ENCODE data around the gene MYO1G.
"Not testable (repeated sequence)": the region's sequence is repeated elsewhere in the genome, so short reads cannot be mapped to it uniquely, and the experiment has no call there.

MYO1G gene

GRCh38 chr7:45007571-45008328 lies 28.9 kb upstream of the MYO1G start:
- ATAC-seq (ENCODE audit: low read depth) (peak; percentile 60), DNase-seq (ENCODE audit: low spot score in 2 of 2) (no peak)
- H3K9me3 Mint-ChIP-seq = no peaks in the 10 kb centered on the region
- peaks cover 27% of the 10 kb centered on the region for H3K4me1 Mint-ChIP-seq
- H3K27me3 Mint-ChIP-seq = no peaks in the 10 kb centered on the region
- peaks cover 7% of the 10 kb centered on the region for H3K36me3 Mint-ChIP-seq
- H3K27ac Mint-ChIP-seq = peak overlapping the region; percentile 50
- no peak overlapping the region for H3K4me3 Mint-ChIP-seq

DNA sequence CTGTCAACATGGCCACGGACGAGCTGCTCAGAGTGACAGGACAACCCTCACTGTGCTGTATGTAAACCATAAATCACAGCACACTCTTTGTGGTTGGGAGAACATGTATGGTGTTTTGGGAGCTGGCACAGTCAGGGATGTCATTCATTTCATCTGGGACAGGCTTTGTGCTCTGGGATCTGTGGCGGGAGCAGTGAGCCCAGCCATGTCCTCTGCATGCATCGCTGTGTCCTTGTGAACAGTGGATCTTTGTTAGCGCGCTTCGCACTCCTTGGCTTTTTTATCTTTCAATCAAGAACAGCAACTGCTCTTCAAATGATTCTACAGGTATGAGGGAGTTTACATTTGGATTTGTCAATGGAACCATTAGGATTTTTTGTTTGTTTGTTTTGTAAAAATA lies 28.3 kb upstream of the MYO1G start:
- peak overlapping the region; percentile 50 for H3K27ac Mint-ChIP-seq
- H3K4me1 Mint-ChIP-seq = peaks cover 27% of the 10 kb centered on the region
- no peak overlapping the region for H3K4me3 Mint-ChIP-seq
- H3K9me3 Mint-ChIP-seq = no peaks in the 10 kb centered on the region
- ATAC-seq (ENCODE audit: low read depth) = no peak
- DNase-seq (ENCODE audit: low spot score in 2 of 2) = no peak
- no peaks in the 10 kb centered on the region for H3K27me3 Mint-ChIP-seq
- peaks cover 6% of the 10 kb centered on the region for H3K36me3 Mint-ChIP-seq

DNA sequence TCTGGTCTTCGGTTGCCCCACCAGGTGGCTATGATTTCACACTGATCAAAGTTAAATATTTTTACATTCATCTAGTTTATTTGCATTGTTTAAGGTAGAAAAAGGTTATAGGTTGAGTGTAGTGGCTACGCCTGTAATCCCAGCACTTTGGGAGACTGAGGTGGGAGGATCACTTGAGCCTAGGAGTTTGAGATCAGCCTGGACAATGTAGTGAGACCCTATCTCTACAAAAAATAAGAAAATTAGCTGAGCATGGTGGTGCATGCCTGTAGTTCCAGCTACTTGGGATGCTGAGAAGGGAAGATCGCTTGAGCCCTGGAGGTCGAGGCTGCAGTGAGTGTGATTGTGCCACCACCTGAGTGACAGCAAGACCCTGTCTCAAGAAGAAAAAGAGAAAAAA lies 25.0 kb upstream of the MYO1G start:
- ATAC-seq (ENCODE audit: low read depth) (no peak), DNase-seq (ENCODE audit: low spot score in 2 of 2) (no peak)
- Mint-ChIP-seq H3K4me1 (peaks cover 32% of the 10 kb centered on the region), H3K36me3 (peaks cover 6% of the 10 kb centered on the region), H3K27ac (no peak overlapping the region), H3K27me3 (no peaks in the 10 kb centered on the region), H3K9me3 (no peaks in the 10 kb centered on the region), H3K4me3 (no peak overlapping the region)

DNA sequence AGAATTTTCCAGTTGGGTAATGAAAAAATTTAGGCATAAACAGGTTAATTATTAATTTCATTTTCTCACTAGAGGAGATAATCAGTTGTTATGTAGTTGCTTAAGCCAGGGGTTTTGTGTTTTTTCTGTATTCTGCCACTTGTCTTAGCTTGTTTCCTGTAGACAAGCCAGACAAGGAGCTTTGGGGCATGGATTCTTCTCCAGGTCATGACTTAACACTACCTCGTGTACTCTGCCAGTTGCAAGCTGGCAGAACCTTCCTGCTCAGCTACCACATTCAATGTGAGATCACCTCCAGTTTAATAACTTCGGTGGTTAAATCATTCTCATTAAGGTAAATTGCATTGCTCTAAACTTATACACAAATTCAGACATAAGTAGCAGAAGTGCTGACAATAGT lies 23.0 kb upstream of the MYO1G start:
- H3K27ac Mint-ChIP-seq = peak overlapping the region; percentile 80
- no peak for DNase-seq (ENCODE audit: low spot score in 2 of 2)
- H3K9me3 Mint-ChIP-seq = no peaks in the 10 kb centered on the region
- peaks cover 27% of the 10 kb centered on the region for H3K4me1 Mint-ChIP-seq
- no peak overlapping the region for H3K4me3 Mint-ChIP-seq
- no peaks in the 10 kb centered on the region for H3K27me3 Mint-ChIP-seq
- no peak for ATAC-seq (ENCODE audit: low read depth)
- H3K36me3 Mint-ChIP-seq = peaks cover 6% of the 10 kb centered on the region

DNA sequence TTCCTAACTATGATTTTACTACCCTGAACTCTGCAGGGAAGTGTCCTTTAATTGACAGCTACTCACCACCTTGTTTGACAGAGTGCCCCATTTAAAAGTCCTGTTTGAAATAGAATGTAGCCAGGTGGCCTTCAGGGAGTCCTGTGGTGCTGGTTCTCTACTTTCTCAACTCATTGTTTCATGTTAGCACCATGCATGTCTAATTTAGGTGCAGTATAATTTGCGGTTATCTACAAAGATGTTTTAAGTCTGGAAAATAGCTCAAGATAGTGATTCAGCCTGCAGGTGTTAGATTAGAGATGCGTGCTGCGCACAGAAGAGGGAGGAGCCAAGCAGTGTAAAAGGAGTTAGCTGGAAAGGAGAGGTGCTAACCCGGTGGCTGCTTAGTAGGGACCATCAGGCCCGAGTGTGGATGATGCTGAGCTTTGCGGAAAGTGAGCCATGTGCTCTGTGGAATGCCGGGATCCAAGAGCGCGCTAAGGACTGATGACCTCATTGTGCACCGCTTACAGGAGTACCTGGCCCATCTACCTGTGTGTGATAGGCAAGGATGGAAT lies 22.4 kb upstream of the MYO1G start:
- Mint-ChIP-seq H3K36me3 (peaks cover 6% of the 10 kb centered on the region), H3K27me3 (no peaks in the 10 kb centered on the region), H3K9me3 (no peaks in the 10 kb centered on the region), H3K4me3 (peak overlapping the region; percentile 97), H3K27ac (peak overlapping the region; percentile 80), H3K4me1 (peaks cover 32% of the 10 kb centered on the region)
- ATAC-seq (ENCODE audit: low read depth) = peak; percentile 34
- no peak for DNase-seq (ENCODE audit: low spot score in 2 of 2)

- peak within 1 kb of the TSS; percentile 97 for H3K4me3 Mint-ChIP-seq
- no peaks in the 10 kb centered on the region for H3K27me3 Mint-ChIP-seq
- H3K4me1 Mint-ChIP-seq = peaks cover 32% of the 10 kb centered on the region
- no peaks in the 10 kb centered on the region for H3K9me3 Mint-ChIP-seq
- peak within 1 kb of the TSS; percentile 80 for H3K27ac Mint-ChIP-seq
- peaks cover 2% of the 10 kb centered on the region for H3K36me3 Mint-ChIP-seq
- ATAC-seq (ENCODE audit: low read depth) = no peak
- no peak for DNase-seq (ENCODE audit: low spot score in 2 of 2)
These were observed 21.5 kb upstream of the MYO1G start, which contains the start of gene CCM2 for GRCh38 chr7:45000093-45001032. TSS of gene CCM2 (plus strand) at chr7:45000201. CDS start at chr7:45000334, 133 bp downstream.

- ATAC-seq (ENCODE audit: low read depth) (peak; percentile 77), DNase-seq (ENCODE audit: low spot score in 2 of 2) (peak; percentile 95 to 98)
- Mint-ChIP-seq H3K4me1 (peaks cover 38% of the 10 kb centered on the region), H3K36me3 (peaks cover 2% of the 10 kb centered on the region), H3K4me3 (peak overlapping the region; percentile 97), H3K27ac (peak overlapping the region; percentile 80), H3K9me3 (no peaks in the 10 kb centered on the region), H3K27me3 (no peaks in the 10 kb centered on the region)
These were observed 20.7 kb upstream of the MYO1G start for GRCh38 chr7:44999245-45000092.

DNA sequence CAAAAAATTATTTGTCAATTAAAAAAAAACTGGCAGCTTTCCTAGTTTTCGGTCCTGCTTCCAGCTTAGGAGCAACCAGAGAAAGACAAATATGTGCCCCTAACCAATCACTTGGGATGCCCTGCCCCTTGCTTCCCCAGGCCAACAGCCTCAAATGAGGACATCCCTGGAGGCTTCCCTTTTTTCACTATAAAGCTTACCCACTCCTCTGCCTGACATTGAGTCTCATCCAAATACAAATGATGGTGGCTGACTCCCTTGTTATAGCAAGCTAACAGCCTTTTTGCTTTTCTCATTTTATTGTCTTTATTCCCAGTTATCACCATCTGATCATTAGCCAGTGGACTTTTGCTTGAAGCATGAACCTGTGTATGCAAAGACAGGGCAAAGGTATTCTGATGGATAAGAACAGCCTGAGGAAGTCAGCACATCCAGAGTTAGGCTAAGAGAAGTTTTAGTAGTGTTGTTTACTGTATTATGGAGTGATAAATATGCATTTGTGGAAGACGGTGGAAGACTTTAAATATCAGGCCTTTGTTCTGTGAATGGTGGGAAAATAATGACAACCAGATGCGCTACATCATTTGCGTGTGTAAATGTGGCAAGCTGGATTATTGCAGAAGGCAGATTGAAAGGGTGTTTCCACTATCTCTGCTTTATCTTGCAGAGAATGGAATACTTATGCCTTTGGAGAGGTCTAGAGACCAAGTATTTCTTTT lies 19.5 kb upstream of the MYO1G start:
- ATAC-seq (ENCODE audit: low read depth) = no peak
- DNase-seq (ENCODE audit: low spot score in 2 of 2) = no peak
- Mint-ChIP-seq H3K36me3 (peaks cover 2% of the 10 kb centered on the region), H3K4me3 (peak overlapping the region; percentile 55), H3K27me3 (no peaks in the 10 kb centered on the region), H3K27ac (no peak overlapping the region), H3K4me1 (peaks cover 36% of the 10 kb centered on the region), H3K9me3 (no peaks in the 10 kb centered on the region)

GRCh38 chr7:44995555-44996493 lies 17.0 kb upstream of the MYO1G start:
- Mint-ChIP-seq H3K9me3 (no peaks in the 10 kb centered on the region), H3K36me3 (no peaks in the 10 kb centered on the region), H3K27ac (peak overlapping the region; percentile 48), H3K27me3 (no peaks in the 10 kb centered on the region), H3K4me1 (peaks cover 28% of the 10 kb centered on the region), H3K4me3 (peak overlapping the region; percentile 71)
- ATAC-seq (ENCODE audit: low read depth) (no peak), DNase-seq (ENCODE audit: low spot score in 2 of 2) (no peak)

DNA sequence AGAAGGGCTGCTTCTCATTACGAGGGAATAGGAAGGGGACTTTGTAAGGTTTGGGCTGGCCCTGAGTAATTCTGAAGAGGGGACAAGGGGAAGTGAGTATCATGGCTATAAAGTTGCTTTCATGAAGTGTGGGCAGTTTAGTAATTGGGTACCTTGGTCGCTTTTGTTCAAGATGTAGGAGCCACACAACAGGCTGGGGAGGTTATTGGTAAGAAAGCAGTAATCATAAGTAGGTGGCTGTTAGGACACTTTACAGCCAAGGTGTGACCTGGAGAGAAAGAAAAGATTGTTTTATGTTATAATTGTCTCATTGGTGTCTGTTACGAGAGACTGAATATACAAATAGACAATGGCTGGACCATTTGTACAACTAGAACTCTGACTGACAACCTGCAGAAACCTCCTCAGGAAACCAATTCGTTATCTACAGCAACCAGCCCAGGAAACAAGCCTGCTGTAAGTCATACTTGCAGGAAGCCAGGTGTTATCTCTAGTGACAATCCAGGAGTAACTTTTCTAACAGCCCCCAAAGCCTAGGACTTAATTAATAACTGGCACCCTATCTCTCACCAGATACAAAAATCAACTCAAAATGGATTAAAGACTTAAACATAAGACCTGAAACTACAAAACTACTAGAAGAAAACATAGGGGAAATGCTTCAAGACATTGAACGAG lies 16.2 kb upstream of the MYO1G start:
- ATAC-seq (ENCODE audit: low read depth) = no peak
- Mint-ChIP-seq H3K9me3 (no peaks in the 10 kb centered on the region), H3K27ac (peak overlapping the region; percentile 48), H3K4me1 (peaks cover 28% of the 10 kb centered on the region), H3K36me3 (no peaks in the 10 kb centered on the region), H3K27me3 (no peaks in the 10 kb centered on the region), H3K4me3 (peak overlapping the region; percentile 71)
- DNase-seq (ENCODE audit: low spot score in 2 of 2) = no peak

DNA sequence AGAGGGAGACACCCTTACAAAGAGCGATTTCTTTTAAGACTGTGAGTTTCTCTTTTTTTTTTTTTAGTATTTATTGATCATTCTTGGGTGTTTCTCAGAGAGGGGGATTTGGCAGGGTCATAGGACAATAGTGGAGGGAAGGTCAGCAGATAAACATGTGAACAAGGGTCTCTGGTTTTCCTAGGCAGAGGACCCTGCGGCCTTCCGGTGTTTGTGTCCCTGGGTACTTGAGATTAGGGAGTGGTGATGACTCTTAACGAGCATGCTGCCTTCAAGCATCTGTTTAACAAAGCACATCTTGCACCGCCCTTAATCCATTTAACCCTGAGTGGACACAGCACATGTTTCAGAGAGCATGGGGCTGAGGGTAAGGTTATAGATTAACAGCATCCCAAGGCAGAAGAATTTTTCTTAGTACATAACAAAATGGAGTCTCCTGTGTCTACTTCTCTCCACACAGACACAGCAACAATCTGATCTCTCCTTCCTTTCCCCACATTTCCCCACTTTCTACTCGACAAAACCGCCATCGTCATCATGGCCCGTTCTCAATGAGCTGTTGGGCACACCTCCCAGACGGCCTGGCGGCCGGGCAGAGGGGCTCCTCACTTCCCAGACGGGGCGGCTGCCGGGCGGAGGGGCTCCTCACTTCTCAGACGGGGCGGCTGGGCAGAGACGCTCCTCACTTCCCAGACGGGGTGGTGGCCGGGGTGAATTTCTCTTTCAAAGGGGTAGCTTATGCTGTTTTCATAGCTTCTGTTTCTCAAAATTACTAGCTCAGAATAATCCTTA lies 13.4 kb upstream of the MYO1G start:
- not testable (repeated sequence) for H3K4me3 Mint-ChIP-seq; H3K9me3 Mint-ChIP-seq; H3K27ac Mint-ChIP-seq; H3K27me3 Mint-ChIP-seq; ATAC-seq (ENCODE audit: low read depth); DNase-seq (ENCODE audit: low spot score in 2 of 2); H3K36me3 Mint-ChIP-seq
- H3K4me1 Mint-ChIP-seq = peaks cover 22% of the 10 kb centered on the region
